Measurements from ENCODE around the gene SPATA13.
"Not testable (repeated sequence)": the region's sequence is repeated elsewhere in the genome, so short reads cannot be mapped to it uniquely, and the experiment has no call there.

- not testable (repeated sequence) for TF ChIP-seq POLR2A, CTCF, POLR2AphosphoS5, EP300 (IDR thresholded peaks at IDR 0.05)
Measured at GRCh38 chr13:24216779-24217178, 56.3 kb downstream of the SPATA13 start.

Measured in stomach (tissue), 4 donors.